Measurements from ENCODE around the gene SREK1IP1. TPM values are rescaled to one million over a fixed set of nuclear protein-coding genes. Genes with fewer than 3 reads are reported as not detected.
A peak's percentile ranks its signal among the peaks of the same experiment; 100 is the strongest.

The SREK1IP1 gene
- total and polyA plus RNA-seq, 2 of the 13 experiments (the other 11 are each of a cell fraction or from before 2014, with no cell fraction given) = 3.1 to 16.5 TPM

- no peak overlapping the region for H2AFZ ChIP-seq (ENCODE audit: low read length)
- no peaks in the 10 kb centered on the region for H3K4me1 ChIP-seq (ENCODE audit: insufficient read depth, low read length)
- FAIRE-seq (no peak), ATAC-seq (no peak), DNase-seq (ENCODE audit: low spot score) (no peak)
- peaks cover 20% of the 10 kb centered on the region for H3K79me2 ChIP-seq (ENCODE audit: insufficient read depth, low read length)
- peaks cover 2% of the 10 kb centered on the region; the same call in 1 of the 2 replicates for H4K20me1 ChIP-seq (ENCODE audit: insufficient read depth, low read length)
- H3K4me2 ChIP-seq (ENCODE audit: low read depth, low read length) = no peak overlapping the region
- intact Hi-C loops (cut with micrococcal nuclease; ENCODE audit: unreplicated experiment) = no loop called here
- ChIA-PET POLR2A (no interaction called here), CTCF (ENCODE audit: low intra/inter-chr PET ratio, low total read pairs) (no interaction called here)
- no TSS peak for BruUV-seq (replicated peaks)
- H3K9ac ChIP-seq (ENCODE audit: insufficient read depth, low read depth, low read length) = no peak overlapping the region
- TF ChIP-seq GZF1 (CRISPR knock-in tag; IDR thresholded peaks at IDR 0.05) = peak; percentile 98
- TF ChIP-seq ARNT2 (CRISPR knock-in tag; IDR thresholded peaks at IDR 0.05; ENCODE audit: low read depth) = no peak
- H3K9me3 ChIP-seq (ENCODE audit: low read length) = no peaks in the 10 kb centered on the region
- in situ Hi-C loops (cut with HindIII; ENCODE audit: extremely low pct_ligation_motif_present, low pct_unique_long_range_greater_than_20kb) = no loop called here
- no peaks in the 10 kb centered on the region for H3K27me3 ChIP-seq (ENCODE audit: control insufficient read depth in 1 of 2, insufficient read depth in 2 of 2, low read length in 2 of 2)
- peaks cover 2 to 8% of the 10 kb centered on the region in 2 experiments; a peak in 4 of 5 replicates for H3K36me3 ChIP-seq (replicated peaks in 1 of 2; ENCODE audit: control insufficient read depth in 1 of 2, insufficient read depth in 2 of 2, low read length in 2 of 2)
- no peak overlapping the region for H3K27ac ChIP-seq (ENCODE audit: extremely low read length, insufficient read depth, low read length)
- no peak overlapping the region for H3K4me3 ChIP-seq (replicated peaks in 1 of 3; ENCODE audit: insufficient read depth in 1 of 3, low read depth in 2 of 3, low read length in 3 of 3)
- WGBS (ENCODE audit: low lambda C conversion rate) = 95% methylated on average over 2 of the region's 2 CpGs
Measured at GRCh38 chr5:64754066-64754465, 14.4 kb downstream of the SREK1IP1 start.

DNA sequence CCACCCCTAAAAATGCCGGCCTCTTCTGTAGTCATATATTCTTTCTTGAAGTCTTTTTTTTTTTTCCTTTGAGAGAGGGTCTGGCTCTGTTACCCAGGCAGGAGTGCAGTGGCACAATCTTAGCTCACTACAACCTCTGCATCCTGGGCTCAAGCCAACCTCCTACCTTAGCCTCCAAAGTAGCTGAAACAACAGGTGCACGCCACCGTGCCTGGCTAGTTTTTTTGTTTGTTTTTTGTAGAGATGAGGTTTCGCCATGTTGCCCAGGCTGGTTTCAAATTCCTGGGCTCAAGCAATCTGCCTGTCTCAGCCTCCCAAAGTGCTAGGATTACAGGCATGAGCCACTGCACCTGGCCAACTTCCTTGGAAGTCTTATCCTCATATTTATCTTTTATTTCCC lies 19.1 kb downstream of the SREK1IP1 start:
- Histone ChIP-seq H3K27ac (ENCODE audit: extremely low read length, insufficient read depth, low read length) (no peak overlapping the region), H3K4me2 (ENCODE audit: low read depth, low read length) (no peak overlapping the region), H3K9ac (ENCODE audit: insufficient read depth, low read depth, low read length) (no peak overlapping the region), H3K4me1 (ENCODE audit: insufficient read depth, low read length) (no peaks in the 10 kb centered on the region), H3K4me3 (replicated peaks in 1 of 3; ENCODE audit: insufficient read depth in 1 of 3, low read depth in 2 of 3, low read length in 3 of 3) (no peak overlapping the region), H4K20me1 (ENCODE audit: insufficient read depth, low read length) (no peaks in the 10 kb centered on the region), H3K79me2 (ENCODE audit: insufficient read depth, low read length) (peaks cover 2% of the 10 kb centered on the region), H3K9me3 (ENCODE audit: low read length) (no peaks in the 10 kb centered on the region), H3K36me3 (replicated peaks in 1 of 2; ENCODE audit: control insufficient read depth in 1 of 2, insufficient read depth in 2 of 2, low read length in 2 of 2) (peaks cover under 1 to 8% of the 10 kb centered on the region in 2 experiments; a peak in 4 of 5 replicates), H2AFZ (ENCODE audit: low read length) (no peak overlapping the region), H3K27me3 (ENCODE audit: control insufficient read depth in 1 of 2, insufficient read depth in 2 of 2, low read length in 2 of 2) (no peaks in the 10 kb centered on the region)
- ATAC-seq (no peak), FAIRE-seq (no peak), DNase-seq (ENCODE audit: low spot score) (no peak)
- ChIA-PET CTCF (ENCODE audit: low intra/inter-chr PET ratio, low total read pairs) (no interaction called here), POLR2A (interaction anchor here (0.5 kb wide), 1 partner anchor 80 kb away, joined by 4 read pairs; no protein-coding TSS in a partner anchor)
- in situ Hi-C loops (cut with HindIII; ENCODE audit: extremely low pct_ligation_motif_present, low pct_unique_long_range_greater_than_20kb) (no loop called here), intact Hi-C loops (cut with micrococcal nuclease; ENCODE audit: unreplicated experiment) (no loop called here)
- no peak for TF ChIP-seq ZNF317 (CRISPR knock-in tag; IDR thresholded peaks at IDR 0.05)
- TF ChIP-seq ZNF879 (CRISPR knock-in tag; IDR thresholded peaks at IDR 0.05) = no peak
- no peak for TF ChIP-seq ELF3 (CRISPR knock-in tag; IDR thresholded peaks at IDR 0.05)
- no peak for TF ChIP-seq ZNF75D (CRISPR knock-in tag; IDR thresholded peaks at IDR 0.05; ENCODE audit: borderline replicate concordance)
- TF ChIP-seq ZNF260 (CRISPR knock-in tag; IDR thresholded peaks at IDR 0.05; ENCODE audit: borderline replicate concordance, low read depth) = no peak
- TF ChIP-seq ARID5B (CRISPR knock-in tag; IDR thresholded peaks at IDR 0.05) = no peak
- no peak for TF ChIP-seq TRIM24 (CRISPR knock-in tag; IDR thresholded peaks at IDR 0.05)
- no peak for TF ChIP-seq ZNF383 (CRISPR knock-in tag; IDR thresholded peaks at IDR 0.05; ENCODE audit: borderline replicate concordance)
- no peak for TF ChIP-seq ZMYM4 (CRISPR knock-in tag; IDR thresholded peaks at IDR 0.05)
- WGBS (ENCODE audit: low lambda C conversion rate) = 90% methylated on average over 4 of the region's 4 CpGs
- no TSS peak for BruUV-seq (replicated peaks)
